ENCODE data around the gene PIK3C3.

PIK3C3 gene

DNA sequence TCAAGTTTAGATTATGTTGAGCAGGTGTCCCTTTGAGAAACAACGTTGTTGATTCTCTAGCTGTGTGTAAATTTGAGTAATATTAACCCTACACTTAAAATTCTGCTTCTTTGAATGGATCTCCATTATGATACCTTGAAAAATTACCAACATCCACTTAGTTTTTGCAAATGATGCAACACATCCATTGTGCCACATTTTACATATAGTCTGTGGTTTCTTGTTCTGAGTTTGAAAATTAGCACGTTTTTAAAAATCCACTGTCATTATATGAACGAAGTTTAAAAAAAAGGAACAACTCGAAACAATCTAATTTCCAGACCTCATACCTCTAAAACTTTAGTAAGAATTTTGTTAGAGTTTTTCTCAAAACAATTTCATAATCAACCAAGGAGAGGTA is 37.7 kb downstream of the PIK3C3 start:
- no peak overlapping the region for H3K4me2 ChIP-seq (ENCODE audit: low read length)
- no peak overlapping the region for H3K4ac ChIP-seq (ENCODE audit: low read depth, low read length)
- no peak overlapping the region for H3K18ac ChIP-seq (ENCODE audit: low read length)
- H3K27ac ChIP-seq (ENCODE audit: low read depth, low read length): no peak overlapping the region
- no peak overlapping the region for H3K23ac ChIP-seq (ENCODE audit: low read length)
- no peak overlapping the region for H4K8ac ChIP-seq (ENCODE audit: low read depth, low read length)
- no peaks in the 10 kb centered on the region for H3K79me1 ChIP-seq (ENCODE audit: low read length)
- H3K9ac ChIP-seq (ENCODE audit: low read length): no peak overlapping the region
- peaks cover 3 to 4% of the 10 kb centered on the region in 2 experiments for H3K36me3 ChIP-seq (ENCODE audit: control insufficient read depth in 1 of 2, insufficient read depth in 2 of 2, low read length in 2 of 2)
- DNase-seq: no peak
- no peaks in the 10 kb centered on the region for H3K9me3 ChIP-seq (ENCODE audit: insufficient read depth, low read depth, low read length)
- H3K4me1 ChIP-seq (ENCODE audit: control insufficient read depth in 1 of 2, insufficient read depth in 2 of 2, low read length in 2 of 2): no peaks in the 10 kb centered on the region
- no peak overlapping the region for H3K14ac ChIP-seq (ENCODE audit: low read length)
- no peak overlapping the region for H2BK120ac ChIP-seq (ENCODE audit: insufficient read depth, low read length, poor library complexity)
- H2AK5ac ChIP-seq (ENCODE audit: low read length): no peak overlapping the region
- no peaks in the 10 kb centered on the region for H3K79me2 ChIP-seq (ENCODE audit: control insufficient read depth, insufficient read depth, low read length, poor library complexity)
- no peak overlapping the region for H3K4me3 ChIP-seq (ENCODE audit: low read depth, low read length)
- no peak overlapping the region for H4K91ac ChIP-seq (ENCODE audit: low read depth, low read length)
- no peak overlapping the region for H2BK12ac ChIP-seq (ENCODE audit: low read length)
- no peak overlapping the region for H2AFZ ChIP-seq (ENCODE audit: insufficient read depth, low read length, poor library complexity)
- WGBS (ENCODE audit: extremely low coverage, insufficient coverage, insufficient read length): no CpG with 5 or more reads among the region's 4 CpGs
- H4K12ac ChIP-seq (ENCODE audit: low read depth, low read length): no peak overlapping the region
- no peaks in the 10 kb centered on the region for H3K27me3 ChIP-seq (ENCODE audit: insufficient read depth, low read length)
- H2BK5ac ChIP-seq (ENCODE audit: low read depth, low read length, poor library complexity): no peak overlapping the region

DNA sequence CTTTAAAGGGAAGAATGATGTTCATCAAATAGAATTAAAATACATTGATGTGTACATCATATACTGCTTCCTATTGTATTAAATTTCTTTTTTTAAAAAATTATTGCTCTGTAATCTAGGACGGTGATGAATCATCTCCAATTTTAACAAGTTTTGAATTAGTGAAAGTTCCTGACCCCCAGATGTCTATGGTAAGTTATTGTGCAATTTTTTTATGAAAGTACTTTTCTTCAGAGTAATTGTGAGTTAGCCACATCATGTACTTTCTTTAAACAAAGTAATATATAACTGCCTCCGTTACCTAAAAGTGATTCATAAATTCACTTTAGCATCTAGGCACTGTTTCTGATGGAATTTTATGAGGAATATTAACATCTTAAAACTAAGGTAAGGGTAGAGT is 38.1 kb downstream of the PIK3C3 start:
- H3K14ac ChIP-seq (ENCODE audit: low read length): no peak overlapping the region
- no peaks in the 10 kb centered on the region for H3K79me2 ChIP-seq (ENCODE audit: control insufficient read depth, insufficient read depth, low read length, poor library complexity)
- H2BK12ac ChIP-seq (ENCODE audit: low read length): no peak overlapping the region
- H3K4me3 ChIP-seq (ENCODE audit: low read depth, low read length): no peak overlapping the region
- WGBS (ENCODE audit: extremely low coverage, insufficient coverage, insufficient read length): no CpG with 5 or more reads among the region's 2 CpGs
- H3K9ac ChIP-seq (ENCODE audit: low read length): no peak overlapping the region
- no peak overlapping the region for H3K23ac ChIP-seq (ENCODE audit: low read length)
- H3K4me1 ChIP-seq (ENCODE audit: control insufficient read depth in 1 of 2, insufficient read depth in 2 of 2, low read length in 2 of 2): no peaks in the 10 kb centered on the region
- H4K8ac ChIP-seq (ENCODE audit: low read depth, low read length): no peak overlapping the region
- H2AFZ ChIP-seq (ENCODE audit: insufficient read depth, low read length, poor library complexity): no peak overlapping the region
- no peak overlapping the region for H3K4ac ChIP-seq (ENCODE audit: low read depth, low read length)
- no peak overlapping the region for H4K91ac ChIP-seq (ENCODE audit: low read depth, low read length)
- no peak overlapping the region for H2AK5ac ChIP-seq (ENCODE audit: low read length)
- no peak overlapping the region for H2BK120ac ChIP-seq (ENCODE audit: insufficient read depth, low read length, poor library complexity)
- DNase-seq: no peak
- H3K4me2 ChIP-seq (ENCODE audit: low read length): no peak overlapping the region
- no peak overlapping the region for H2BK5ac ChIP-seq (ENCODE audit: low read depth, low read length, poor library complexity)
- H3K9me3 ChIP-seq (ENCODE audit: insufficient read depth, low read depth, low read length): no peaks in the 10 kb centered on the region
- H3K36me3 ChIP-seq (ENCODE audit: control insufficient read depth in 1 of 2, insufficient read depth in 2 of 2, low read length in 2 of 2): peaks cover 3 to 4% of the 10 kb centered on the region in 2 experiments
- no peak overlapping the region for H3K18ac ChIP-seq (ENCODE audit: low read length)
- H4K12ac ChIP-seq (ENCODE audit: low read depth, low read length): no peak overlapping the region
- H3K27ac ChIP-seq (ENCODE audit: low read depth, low read length): no peak overlapping the region
- no peaks in the 10 kb centered on the region for H3K79me1 ChIP-seq (ENCODE audit: low read length)
- H3K27me3 ChIP-seq (ENCODE audit: insufficient read depth, low read length): no peaks in the 10 kb centered on the region

DNA sequence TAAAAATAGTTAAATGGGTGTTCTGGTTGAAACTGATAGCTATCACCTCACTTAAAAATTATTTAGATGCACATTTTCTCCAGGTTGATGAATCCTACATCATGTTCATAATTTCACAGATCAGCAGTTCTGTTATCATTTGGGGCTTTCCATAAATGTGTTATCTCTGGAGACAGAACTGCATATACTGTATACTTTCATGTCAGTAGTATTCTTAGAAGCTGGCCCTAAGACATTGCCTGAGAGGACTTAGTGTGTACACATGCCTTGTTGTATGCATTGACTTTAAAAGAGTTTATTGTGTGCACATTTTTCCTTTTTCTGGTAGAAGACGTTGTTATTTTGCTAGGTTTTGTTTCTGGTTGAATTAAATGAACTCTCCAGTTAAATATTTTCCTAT is 41.0 kb downstream of the PIK3C3 start:
- Histone ChIP-seq H3K18ac (ENCODE audit: low read length) (no peak overlapping the region), H2BK120ac (ENCODE audit: insufficient read depth, low read length, poor library complexity) (no peak overlapping the region), H3K79me2 (ENCODE audit: control insufficient read depth, insufficient read depth, low read length, poor library complexity) (no peaks in the 10 kb centered on the region), H4K91ac (ENCODE audit: low read depth, low read length) (no peak overlapping the region), H3K4me2 (ENCODE audit: low read length) (no peak overlapping the region), H2AK5ac (ENCODE audit: low read length) (no peak overlapping the region), H2BK5ac (ENCODE audit: low read depth, low read length, poor library complexity) (no peak overlapping the region), H4K12ac (ENCODE audit: low read depth, low read length) (no peak overlapping the region), H3K4ac (ENCODE audit: low read depth, low read length) (no peak overlapping the region), H3K4me1 (ENCODE audit: control insufficient read depth in 1 of 2, insufficient read depth in 2 of 2, low read length in 2 of 2) (no peaks in the 10 kb centered on the region), H3K23ac (ENCODE audit: low read length) (no peak overlapping the region), H3K14ac (ENCODE audit: low read length) (no peak overlapping the region), H2AFZ (ENCODE audit: insufficient read depth, low read length, poor library complexity) (no peak overlapping the region), H3K9ac (ENCODE audit: low read length) (no peak overlapping the region), H3K79me1 (ENCODE audit: low read length) (no peaks in the 10 kb centered on the region), H3K4me3 (ENCODE audit: low read depth, low read length) (no peak overlapping the region), H3K27me3 (ENCODE audit: insufficient read depth, low read length) (no peaks in the 10 kb centered on the region), H3K36me3 (ENCODE audit: control insufficient read depth in 1 of 2, insufficient read depth in 2 of 2, low read length in 2 of 2) (peaks cover 3 to 5% of the 10 kb centered on the region in 2 experiments), H4K8ac (ENCODE audit: low read depth, low read length) (no peak overlapping the region), H3K27ac (ENCODE audit: low read depth, low read length) (no peak overlapping the region), H2BK12ac (ENCODE audit: low read length) (no peak overlapping the region), H3K9me3 (ENCODE audit: insufficient read depth, low read depth, low read length) (no peaks in the 10 kb centered on the region)
- WGBS (ENCODE audit: extremely low coverage, insufficient coverage, insufficient read length): no CpG with 5 or more reads among the region's 1 CpG
- no peak for DNase-seq

DNA sequence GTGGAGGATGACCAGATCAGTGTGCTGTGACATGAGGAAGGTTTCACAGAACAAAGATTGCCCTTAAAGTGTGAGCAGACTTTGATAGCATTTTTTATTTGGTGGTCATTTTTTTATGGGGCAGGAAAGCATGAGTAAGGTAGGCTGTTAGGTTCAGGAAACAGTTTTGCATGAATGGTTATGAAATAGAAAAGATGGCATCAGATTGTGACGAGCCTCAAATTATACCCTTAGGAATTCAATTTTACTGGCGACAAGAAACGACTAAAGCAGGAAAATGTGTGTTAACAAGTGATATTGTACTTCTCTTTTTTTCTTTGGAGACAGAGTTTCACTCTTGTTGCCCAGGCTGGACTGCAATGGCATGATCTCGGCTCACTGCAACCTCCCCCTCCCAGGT is 44.7 kb downstream of the PIK3C3 start:
- H3K79me2 ChIP-seq (ENCODE audit: control insufficient read depth, insufficient read depth, low read length, poor library complexity): no peaks in the 10 kb centered on the region
- no peak overlapping the region for H2BK12ac ChIP-seq (ENCODE audit: low read length)
- no peak overlapping the region for H2AFZ ChIP-seq (ENCODE audit: insufficient read depth, low read length, poor library complexity)
- H3K36me3 ChIP-seq (ENCODE audit: control insufficient read depth in 1 of 2, insufficient read depth in 2 of 2, low read length in 2 of 2): peaks cover 5 to 8% of the 10 kb centered on the region in 2 experiments
- no peak overlapping the region for H3K4me2 ChIP-seq (ENCODE audit: low read length)
- no peak for DNase-seq
- WGBS (ENCODE audit: extremely low coverage, insufficient coverage, insufficient read length): no CpG with 5 or more reads among the region's 4 CpGs
- H3K27me3 ChIP-seq (ENCODE audit: insufficient read depth, low read length): no peaks in the 10 kb centered on the region
- no peak overlapping the region for H3K4ac ChIP-seq (ENCODE audit: low read depth, low read length)
- no peak overlapping the region for H2BK120ac ChIP-seq (ENCODE audit: insufficient read depth, low read length, poor library complexity)
- H3K9ac ChIP-seq (ENCODE audit: low read length): no peak overlapping the region
- H3K4me1 ChIP-seq (ENCODE audit: control insufficient read depth in 1 of 2, insufficient read depth in 2 of 2, low read length in 2 of 2): no peaks in the 10 kb centered on the region
- H3K27ac ChIP-seq (ENCODE audit: low read depth, low read length): no peak overlapping the region
- no peak overlapping the region for H4K8ac ChIP-seq (ENCODE audit: low read depth, low read length)
- H3K9me3 ChIP-seq (ENCODE audit: insufficient read depth, low read depth, low read length): no peaks in the 10 kb centered on the region
- H3K14ac ChIP-seq (ENCODE audit: low read length): no peak overlapping the region
- no peak overlapping the region for H3K23ac ChIP-seq (ENCODE audit: low read length)
- H2BK5ac ChIP-seq (ENCODE audit: low read depth, low read length, poor library complexity): no peak overlapping the region
- no peaks in the 10 kb centered on the region for H3K79me1 ChIP-seq (ENCODE audit: low read length)
- H3K18ac ChIP-seq (ENCODE audit: low read length): no peak overlapping the region
- no peak overlapping the region for H2AK5ac ChIP-seq (ENCODE audit: low read length)
- no peak overlapping the region for H3K4me3 ChIP-seq (ENCODE audit: low read depth, low read length)
- no peak overlapping the region for H4K12ac ChIP-seq (ENCODE audit: low read depth, low read length)
- H4K91ac ChIP-seq (ENCODE audit: low read depth, low read length): no peak overlapping the region
